Measurements from ENCODE around the gene OAS3.

- no peak for TF ChIP-seq L3MBTL2 (conservative IDR thresholded peaks at IDR 0.05)
- no peak for TF ChIP-seq ZNF384 (IDR thresholded peaks at IDR 0.05)
- no peak for TF ChIP-seq SP1 (IDR thresholded peaks at IDR 0.05)
- TF ChIP-seq ARNT (IDR thresholded peaks at IDR 0.05), result no peak
- no peak for TF ChIP-seq CTBP1 (IDR thresholded peaks at IDR 0.05; ENCODE audit: borderline replicate concordance)
- no peak for TF ChIP-seq BHLHE40 (IDR thresholded peaks at IDR 0.05; ENCODE audit: borderline replicate concordance)
- no peak for TF ChIP-seq FOXM1 (IDR thresholded peaks at IDR 0.05; ENCODE audit: borderline replicate concordance)
Observed at GRCh38 chr12:112930350-112930749, 7.9 kb upstream of the OAS3 start.

Measured in HEK293T (cell line).